B cell (primary cell): ENCODE measurements around the gene TXK. TPM values are rescaled to one million over a fixed set of nuclear protein-coding genes. Genes with fewer than 3 reads are reported as not detected.

Source experiments
- ATAC-seq: fragments of 200-7000 bp; cut with Tn5 transposase; one replicate; pipeline ENCODE4 v1.10.0; 2021; ENCODE audit warnings: low read depth, mild to moderate bottlenecking, moderate number of reproducible peaks, moderate library complexity
- CTCF ChIA-PET: fragments of 350-600 bp; sonication (Branson Sonifier 250); formaldehyde crosslinking; loops from one replicate; lab custom pipeline; 2021; ENCODE audit warnings: antibody characterized with exemption, inconsistent platforms; lab: Charles Lee
- POLR2A ChIA-PET: fragments of 350-600 bp; sonication (Branson Sonifier 250); formaldehyde crosslinking; loops from one replicate; lab custom pipeline; 2021; ENCODE audit warnings: antibody characterized with exemption; lab: Charles Lee
- DNase-seq: peaks from one replicate; pipeline ENCODE4 v3.0.0; 2013
- H2AFZ ChIP-seq: 2 replicates; pipeline ENCODE4 v1.6.1; 2012; ENCODE audit warnings: mild to moderate bottlenecking, low read depth, low read length; ENCODE audit not compliant: insufficient read depth, poor library complexity, severe bottlenecking
- H3K27ac ChIP-seq, 2 donors: 1 replicate in 1 of 2; 2 replicates in 1 of 2; pipeline ENCODE4 v1.5.1; 2012 to 2013; ENCODE audit warnings: low read length in 2 of 2, mild to moderate bottlenecking in 2 of 2, moderate library complexity in 1 of 2
- H3K27me3 ChIP-seq, 4 experiments: fragments of 200-600 bp in 1 of 4; sonication (generic) in 1 of 4; replicated peaks in 1 of 4; 1 replicate in 2 of 4; 2 replicates in 2 of 4; pipeline versions ENCODE4 v1.6.1 to v1.7.0; 2013 to 2016; ENCODE audit warnings: low read length in 3 of 4, mild to moderate bottlenecking in 2 of 4, mixed read lengths in 1 of 4, moderate library complexity in 1 of 4; ENCODE audit not compliant: insufficient read depth in 4 of 4, control insufficient read depth in 3 of 4; ENCODE audit errors: control extremely low read depth in 1 of 4
- H3K36me3 ChIP-seq, 2 experiments: replicated peaks in 1 of 2; 1 replicate in 1 of 2; 2 replicates in 1 of 2; pipeline versions ENCODE4 v1.6.1 to v1.7.1; 2013; ENCODE audit warnings: low read length in 1 of 2; ENCODE audit not compliant: insufficient read depth in 2 of 2, control insufficient read depth in 1 of 2; ENCODE audit errors: control extremely low read depth in 1 of 2, extremely low read depth in 1 of 2
- H3K4me1 ChIP-seq, 2 donors: fragments of 200-600 bp in 1 of 2; sonication (generic) in 1 of 2; 1 replicate in 1 of 2; 2 replicates in 1 of 2; pipeline versions ENCODE4 v1.5.1 to v1.6.1; 2013 to 2017; ENCODE audit warnings: low read length in 2 of 2; ENCODE audit not compliant: control insufficient read depth in 2 of 2, insufficient read depth in 2 of 2
- H3K4me2 ChIP-seq: replicated peaks from 2 replicates; pipeline ENCODE3; 2012; ENCODE audit warnings: mild to moderate bottlenecking, low read depth, low read length; ENCODE audit not compliant: poor library complexity, severe bottlenecking
- H3K4me3 ChIP-seq, 5 experiments: fragments of 200-600 bp in 1 of 5; sonication (generic) in 1 of 5; 1 replicate in 3 of 5; 2 replicates in 2 of 5; pipeline versions ENCODE4 v1.5.1 to v1.7.0; 2011 to 2016; ENCODE audit warnings: low read length in 4 of 5, mild to moderate bottlenecking in 4 of 5, low read depth in 2 of 5, control low read depth in 1 of 5, moderate library complexity in 1 of 5; ENCODE audit not compliant: insufficient read depth in 1 of 5; ENCODE audit errors: control extremely low read depth in 1 of 5, extremely low read depth in 1 of 5
- H3K79me2 ChIP-seq: fragments of 200-600 bp; sonication (generic); one replicate; pipeline ENCODE4 v1.6.0; 2016; ENCODE audit warnings: low read length; ENCODE audit not compliant: control insufficient read depth, insufficient read depth
- H3K9ac ChIP-seq: fragments of 200-600 bp; sonication (generic); 2 replicates; pipeline ENCODE4 v1.6.1; 2017; ENCODE audit warnings: mild to moderate bottlenecking, low read length, moderate library complexity
- H3K9me3 ChIP-seq, 3 donors: one replicate each; pipeline versions ENCODE4 v1.6.1 to v1.7.1; 2013; ENCODE audit warnings: low read length in 2 of 3; ENCODE audit not compliant: control insufficient read depth in 2 of 3, insufficient read depth in 1 of 3; ENCODE audit errors: control extremely low read depth in 1 of 3
- H4K20me1 ChIP-seq: 2 replicates; pipeline ENCODE4 v1.6.0; 2012; ENCODE audit warnings: mild to moderate bottlenecking, low read length; ENCODE audit not compliant: insufficient read depth, control insufficient read depth, poor library complexity, severe bottlenecking
- H3K27ac Mint-ChIP-seq: one replicate; pipeline ENCODE4 v1.8.0; 2021; ENCODE audit warnings: mixed read lengths
- H3K27me3 Mint-ChIP-seq: one replicate; pipeline ENCODE4 v1.8.0; 2021; ENCODE audit warnings: mixed read lengths
- H3K4me1 Mint-ChIP-seq: one replicate; pipeline ENCODE4 v1.8.0; 2021; ENCODE audit warnings: mixed read lengths
- H3K4me3 Mint-ChIP-seq: one replicate; pipeline ENCODE4 v1.8.0; 2021; ENCODE audit warnings: mixed read lengths
- H3K9me3 Mint-ChIP-seq: one replicate; pipeline ENCODE4 v1.8.0; 2022; ENCODE audit warnings: mixed read lengths; ENCODE audit not compliant: insufficient read depth
- CTCF ChIP-seq: fragments of 200-600 bp; IDR thresholded peaks from one replicate; pipeline ENCODE4 v1.8.0; 2022; ENCODE audit warnings: antibody characterized with exemption, mild to moderate bottlenecking
- EZH2 ChIP-seq: IDR thresholded peaks from 2 replicates; pipeline ENCODE4 v1.6.1; 2012; ENCODE audit warnings: borderline replicate concordance, low read depth, mild to moderate bottlenecking, moderate library complexity, low read length; ENCODE audit not compliant: insufficient read depth, poor library complexity, severe bottlenecking
- WGBS: methylation state at CpG from one replicate; pipeline ENCODE4 v1.1.5; 2013; ENCODE audit warnings: missing lambda C conversion rate; ENCODE audit not compliant: insufficient coverage; 5-methylcytosine and 5-hydroxymethylcytosine counted together
- intact Hi-C: fragments of 100-400 bp; cut with micrococcal nuclease; formaldehyde crosslinking; loops from one replicate; pipeline ENCODE4 v1.10.0; 2022
- polyA plus RNA-seq: library from polyadenylated mRNA; depleted of rRNA; stranded (reverse); fragments of >200 nt; gene quantifications from 2 replicates; pipeline ENCODE4 v1.2.3, GENCODE V29; 2012
- total RNA-seq, 2 donors: library from RNA; stranded (reverse); fragments of 120-200 nt in 1 of 2; gene quantifications; 1 replicate in 1 of 2; 2 replicates in 1 of 2; pipeline versions ENCODE4 v1.2.3 to v1.2.4, GENCODE V29; 2013 to 2022

Gene TXK
- total and polyA plus RNA-seq, 2 donors (not counting 1 experiment from before 2014, with no cell fraction given), result 0.79 to 1.1 TPM

- H3K27ac Mint-ChIP-seq, result no peak overlapping the region
- intact Hi-C loops, result no loop called here
- H3K27me3 ChIP-seq, result no peaks in the 10 kb centered on the region
- no peak overlapping the region for H2AFZ ChIP-seq
- TF ChIP-seq CTCF (no peak), EZH2 (no peak)
- H3K4me1 ChIP-seq, result no peaks in the 10 kb centered on the region
- no CpG with 5 or more reads among the region's 1 CpG for WGBS
- H3K9me3 ChIP-seq, result no peaks in the 10 kb centered on the region
- H3K27me3 Mint-ChIP-seq, result no peaks in the 10 kb centered on the region
- H3K27ac ChIP-seq, result no peak overlapping the region
- no peak for ATAC-seq
- no peak overlapping the region for H3K4me2 ChIP-seq
- ChIA-PET CTCF (no interaction called here), POLR2A (no interaction called here)
- no peak overlapping the region for H3K4me3 Mint-ChIP-seq
- H3K9ac ChIP-seq, result no peak overlapping the region
- H3K79me2 ChIP-seq, result no peaks in the 10 kb centered on the region
- DNase-seq, result no peak
- H4K20me1 ChIP-seq, result no peaks in the 10 kb centered on the region
- no peak overlapping the region for H3K4me3 ChIP-seq
- no peaks in the 10 kb centered on the region for H3K4me1 Mint-ChIP-seq
- no peaks in the 10 kb centered on the region for H3K36me3 ChIP-seq
- H3K9me3 Mint-ChIP-seq, result no peaks in the 10 kb centered on the region
Observed at GRCh38 chr4:48100256-48100655, 33.8 kb downstream of the TXK start.

GRCh38 chr4:48095441-48095840 is 38.6 kb downstream of the TXK start:
- no peak for ATAC-seq
- no peak for DNase-seq
- 94% methylated on average over 2 of the region's 2 CpGs for WGBS
- Histone ChIP-seq H3K4me3 (no peak overlapping the region), H3K79me2 (no peaks in the 10 kb centered on the region), H3K9me3 (no peaks in the 10 kb centered on the region), H3K36me3 (no peaks in the 10 kb centered on the region), H4K20me1 (no peaks in the 10 kb centered on the region), H3K4me2 (no peak overlapping the region), H3K4me1 (no peaks in the 10 kb centered on the region), H2AFZ (no peak overlapping the region), H3K27ac (no peak overlapping the region), H3K27me3 (no peaks in the 10 kb centered on the region), H3K9ac (no peak overlapping the region)
- no peak overlapping the region for H3K27ac Mint-ChIP-seq
- H3K4me3 Mint-ChIP-seq, result no peak overlapping the region
- no peak for TF ChIP-seq EZH2
- TF ChIP-seq CTCF, result no peak
- CTCF ChIA-PET, result interaction anchor here (0.5 to 14.4 kb wide), 7 partner anchors 9 to 867 kb away, joined by 3 to 218 read pairs (median 3); no protein-coding TSS in a partner anchor
- intact Hi-C loops, result no loop called here
- POLR2A ChIA-PET, result no interaction called here
- H3K9me3 Mint-ChIP-seq, result no peaks in the 10 kb centered on the region
- no peaks in the 10 kb centered on the region for H3K27me3 Mint-ChIP-seq
- no peaks in the 10 kb centered on the region for H3K4me1 Mint-ChIP-seq
